WTC11 (cell line): ENCODE data around the gene SLC45A3. TPM values are rescaled to one million over a fixed set of nuclear protein-coding genes. Genes with fewer than 3 reads are reported as not detected.

Experiments used
- ATAC-seq: fragments of 200-7000 bp; cut with Tn5 transposase; 2 replicates; pipeline ENCODE4 v1.10.0; 2021; ENCODE audit warnings: mild to moderate bottlenecking, moderate library complexity
- CTCF ChIA-PET: fragments of 300-600 bp; sonication (Branson Sonifier 250); formaldehyde crosslinking; loops from one replicate; lab custom pipeline; 2021; ENCODE audit warnings: antibody characterized with exemption; lab: Charles Lee
- POLR2A ChIA-PET: fragments of 350-600 bp; sonication (Branson Sonifier 250); formaldehyde crosslinking; loops from one replicate; lab custom pipeline; 2021; ENCODE audit warnings: antibody characterized with exemption; lab: Charles Lee
- DNase-seq: peaks from one replicate; pipeline ENCODE4 v3.0.0; 2021; ENCODE audit warnings: low spot score
- H3K27ac Mint-ChIP-seq: 2 replicates; pipeline ENCODE4 v1.8.0; 2021; ENCODE audit warnings: mixed read lengths
- H3K27me3 Mint-ChIP-seq: 2 replicates; pipeline ENCODE4 v1.8.0; 2021; ENCODE audit warnings: low read depth, mild to moderate bottlenecking, moderate library complexity, mixed read lengths
- H3K36me3 Mint-ChIP-seq: 2 replicates; pipeline ENCODE4 v1.8.0; 2021; ENCODE audit warnings: mixed read lengths
- H3K4me1 Mint-ChIP-seq: 2 replicates; pipeline ENCODE4 v1.8.0; 2022; ENCODE audit warnings: mixed read lengths
- H3K4me3 Mint-ChIP-seq: 2 replicates; pipeline ENCODE4 v1.8.0; 2021; ENCODE audit warnings: mild to moderate bottlenecking, moderate library complexity, mixed read lengths
- H3K9me3 Mint-ChIP-seq: 2 replicates; pipeline ENCODE4 v1.8.0; 2021; ENCODE audit warnings: mixed read lengths
- EMX1 ChIP-seq: fragments of 250-450 bp; sonication (Bioruptor Pico); IDR thresholded peaks from 2 replicates; pipeline ENCODE4 v1.8.0; 2021; ENCODE audit warnings: mild to moderate bottlenecking
- KAT7 ChIP-seq: sonication (generic); formaldehyde crosslinking; IDR thresholded peaks from 2 replicates; pipeline ENCODE4 v1.8.1; 2023; ENCODE audit warnings: missing genetic modification reagents, mild to moderate bottlenecking, borderline replicate concordance
- NR3C1 ChIP-seq: sonication (generic); formaldehyde crosslinking; conservative IDR thresholded peaks from 2 replicates; pipeline ENCODE4 v1.8.1; 2023; ENCODE audit warnings: low read depth, mild to moderate bottlenecking, missing genetic modification reagents
- TEAD1 ChIP-seq: sonication (generic); formaldehyde crosslinking; IDR thresholded peaks from 2 replicates; pipeline ENCODE4 v1.8.0; 2022; ENCODE audit warnings: mild to moderate bottlenecking, missing genetic modification reagents
- ZBTB21 ChIP-seq: sonication (generic); formaldehyde crosslinking; IDR thresholded peaks from 2 replicates; pipeline ENCODE4 v1.8.1; 2023; ENCODE audit warnings: mild to moderate bottlenecking, missing genetic modification reagents, borderline replicate concordance
- total RNA-seq: library from RNA; stranded (reverse); gene quantifications from 3 replicates; pipeline ENCODE4 v1.2.3, GENCODE V29; 2021
- TF ChIP-seq, protein P1 (sequence below): sonication (generic); formaldehyde crosslinking; IDR thresholded peaks from 2 replicates; pipeline ENCODE4 v1.8.1; 2022; ENCODE audit warnings: low read depth, mild to moderate bottlenecking, moderate library complexity, missing genetic modification reagents, borderline replicate concordance
- TF ChIP-seq, protein P2 (sequence below): fragments of 250-450 bp; sonication (Bioruptor Pico); IDR thresholded peaks from 2 replicates; pipeline ENCODE4 v1.9.0; 2021; ENCODE audit warnings: moderate library complexity, mild to moderate bottlenecking, inconsistent platforms, borderline replicate concordance
- TF ChIP-seq, protein P3 (sequence below): sonication (generic); formaldehyde crosslinking; IDR thresholded peaks from 2 replicates; pipeline ENCODE4 v1.8.1; 2023; ENCODE audit warnings: mild to moderate bottlenecking, missing genetic modification reagents, borderline replicate concordance
- TF ChIP-seq, protein P4 (sequence below): sonication (generic); formaldehyde crosslinking; conservative IDR thresholded peaks from 2 replicates; pipeline ENCODE4 v1.8.1; 2022; ENCODE audit warnings: mild to moderate bottlenecking, missing genetic modification reagents
- TF ChIP-seq, protein P5 (sequence below): sonication (generic); formaldehyde crosslinking; IDR thresholded peaks from 2 replicates; pipeline ENCODE4 v1.8.1; 2023; ENCODE audit warnings: mild to moderate bottlenecking, missing genetic modification reagents, moderate library complexity
- TF ChIP-seq, protein P6 (sequence below): sonication (generic); formaldehyde crosslinking; IDR thresholded peaks from 2 replicates; pipeline ENCODE4 v1.8.1; 2022; ENCODE audit warnings: mild to moderate bottlenecking, moderate library complexity, missing genetic modification reagents
- TF ChIP-seq, protein P7 (sequence below): sonication (generic); formaldehyde crosslinking; IDR thresholded peaks from 2 replicates; pipeline ENCODE4 v1.8.1; 2022; ENCODE audit warnings: low read depth, missing genetic modification reagents, borderline replicate concordance

SLC45A3 gene
- total RNA-seq, 1 experiment from 2014 or later, result 15.2 TPM

DNA sequence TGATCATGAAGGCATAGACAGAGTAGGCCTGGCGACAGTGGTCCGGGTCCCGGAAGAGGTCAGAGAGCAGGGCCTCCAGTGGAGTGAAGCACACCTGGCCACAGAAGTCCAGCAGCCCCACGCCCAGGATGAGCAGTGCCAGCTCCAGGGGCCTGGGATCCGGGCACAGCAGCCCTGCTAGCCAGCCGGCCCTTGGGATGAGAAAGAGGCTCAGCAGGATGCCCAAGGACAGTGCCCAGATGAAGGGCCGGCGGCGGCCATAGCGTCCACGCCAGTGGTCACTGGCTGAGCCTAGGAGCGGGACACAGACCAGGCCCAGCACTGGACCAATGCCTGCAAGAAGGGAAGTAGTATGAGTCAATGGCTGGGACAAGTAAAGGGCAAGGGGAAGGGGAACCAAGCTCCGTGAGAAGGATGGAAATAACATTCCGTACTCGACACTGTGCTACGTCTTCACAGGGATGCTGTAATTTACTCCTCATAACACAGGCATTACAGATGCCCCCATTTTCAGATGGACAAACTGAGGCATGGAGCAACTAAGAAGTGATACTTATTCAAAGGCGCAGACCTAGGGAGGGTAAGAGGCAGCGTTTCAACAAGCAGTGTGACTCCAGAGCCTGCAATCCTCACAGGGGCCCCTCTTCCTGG lies 16.9 kb downstream of the SLC45A3 start (continued):
- TF ChIP-seq, protein P1, sequence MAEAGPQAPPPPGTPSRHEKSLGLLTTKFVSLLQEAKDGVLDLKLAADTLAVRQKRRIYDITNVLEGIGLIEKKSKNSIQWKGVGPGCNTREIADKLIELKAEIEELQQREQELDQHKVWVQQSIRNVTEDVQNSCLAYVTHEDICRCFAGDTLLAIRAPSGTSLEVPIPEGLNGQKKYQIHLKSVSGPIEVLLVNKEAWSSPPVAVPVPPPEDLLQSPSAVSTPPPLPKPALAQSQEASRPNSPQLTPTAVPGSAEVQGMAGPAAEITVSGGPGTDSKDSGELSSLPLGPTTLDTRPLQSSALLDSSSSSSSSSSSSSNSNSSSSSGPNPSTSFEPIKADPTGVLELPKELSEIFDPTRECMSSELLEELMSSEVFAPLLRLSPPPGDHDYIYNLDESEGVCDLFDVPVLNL (CRISPR knock-in tag), result no peak
- TF ChIP-seq, protein P2, sequence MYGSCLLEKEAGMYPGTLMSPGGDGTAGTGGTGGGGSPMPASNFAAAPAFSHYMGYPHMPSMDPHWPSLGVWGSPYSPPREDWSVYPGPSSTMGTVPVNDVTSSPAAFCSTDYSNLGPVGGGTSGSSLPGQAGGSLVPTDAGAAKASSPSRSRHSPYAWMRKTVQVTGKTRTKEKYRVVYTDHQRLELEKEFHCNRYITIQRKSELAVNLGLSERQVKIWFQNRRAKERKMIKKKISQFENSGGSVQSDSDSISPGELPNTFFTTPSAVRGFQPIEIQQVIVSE (CRISPR knock-in tag), result no peak
- no peak for TF ChIP-seq TEAD1
- TF ChIP-seq, protein P3, sequence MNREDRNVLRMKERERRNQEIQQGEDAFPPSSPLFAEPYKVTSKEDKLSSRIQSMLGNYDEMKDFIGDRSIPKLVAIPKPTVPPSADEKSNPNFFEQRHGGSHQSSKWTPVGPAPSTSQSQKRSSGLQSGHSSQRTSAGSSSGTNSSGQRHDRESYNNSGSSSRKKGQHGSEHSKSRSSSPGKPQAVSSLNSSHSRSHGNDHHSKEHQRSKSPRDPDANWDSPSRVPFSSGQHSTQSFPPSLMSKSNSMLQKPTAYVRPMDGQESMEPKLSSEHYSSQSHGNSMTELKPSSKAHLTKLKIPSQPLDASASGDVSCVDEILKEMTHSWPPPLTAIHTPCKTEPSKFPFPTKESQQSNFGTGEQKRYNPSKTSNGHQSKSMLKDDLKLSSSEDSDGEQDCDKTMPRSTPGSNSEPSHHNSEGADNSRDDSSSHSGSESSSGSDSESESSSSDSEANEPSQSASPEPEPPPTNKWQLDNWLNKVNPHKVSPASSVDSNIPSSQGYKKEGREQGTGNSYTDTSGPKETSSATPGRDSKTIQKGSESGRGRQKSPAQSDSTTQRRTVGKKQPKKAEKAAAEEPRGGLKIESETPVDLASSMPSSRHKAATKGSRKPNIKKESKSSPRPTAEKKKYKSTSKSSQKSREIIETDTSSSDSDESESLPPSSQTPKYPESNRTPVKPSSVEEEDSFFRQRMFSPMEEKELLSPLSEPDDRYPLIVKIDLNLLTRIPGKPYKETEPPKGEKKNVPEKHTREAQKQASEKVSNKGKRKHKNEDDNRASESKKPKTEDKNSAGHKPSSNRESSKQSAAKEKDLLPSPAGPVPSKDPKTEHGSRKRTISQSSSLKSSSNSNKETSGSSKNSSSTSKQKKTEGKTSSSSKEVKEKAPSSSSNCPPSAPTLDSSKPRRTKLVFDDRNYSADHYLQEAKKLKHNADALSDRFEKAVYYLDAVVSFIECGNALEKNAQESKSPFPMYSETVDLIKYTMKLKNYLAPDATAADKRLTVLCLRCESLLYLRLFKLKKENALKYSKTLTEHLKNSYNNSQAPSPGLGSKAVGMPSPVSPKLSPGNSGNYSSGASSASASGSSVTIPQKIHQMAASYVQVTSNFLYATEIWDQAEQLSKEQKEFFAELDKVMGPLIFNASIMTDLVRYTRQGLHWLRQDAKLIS (CRISPR knock-in tag), result no peak

DNA sequence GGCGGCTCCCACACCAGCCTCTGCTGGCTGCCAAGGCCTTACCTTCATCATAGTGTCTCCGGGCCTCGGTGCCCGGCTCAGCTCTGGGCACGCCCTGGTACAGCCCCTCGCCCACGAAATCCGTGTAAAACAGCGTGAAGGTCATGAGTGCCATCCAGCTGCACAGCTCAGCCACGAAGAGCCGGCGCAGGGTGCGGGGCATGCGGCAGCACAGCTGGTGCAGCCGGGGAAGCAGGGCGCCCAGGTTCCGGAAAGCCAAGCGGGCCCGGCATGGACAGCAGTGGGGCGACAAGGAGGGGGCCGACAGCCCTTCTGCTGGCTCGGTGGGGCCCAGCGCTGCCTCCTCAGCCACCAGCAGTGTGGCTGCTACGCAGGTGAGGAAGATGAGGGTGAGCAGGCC lies 17.5 kb downstream of the SLC45A3 start:
- CTCF ChIA-PET, result interaction anchor here (1.3 to 19.1 kb wide), 5 partner anchors 12 to 74 kb away, joined by 6 to 468 read pairs (median 265); partner anchors contain the start of gene SLC45A3
- Mint-ChIP-seq H3K36me3 (peaks cover 4% of the 10 kb centered on the region; the same call in 1 of the 2 replicates), H3K9me3 (no peaks in the 10 kb centered on the region), H3K27ac (no peak overlapping the region), H3K27me3 (no peaks in the 10 kb centered on the region), H3K4me1 (peaks cover 47% of the 10 kb centered on the region), H3K4me3 (no peak overlapping the region)
- TF ChIP-seq, protein P4, sequence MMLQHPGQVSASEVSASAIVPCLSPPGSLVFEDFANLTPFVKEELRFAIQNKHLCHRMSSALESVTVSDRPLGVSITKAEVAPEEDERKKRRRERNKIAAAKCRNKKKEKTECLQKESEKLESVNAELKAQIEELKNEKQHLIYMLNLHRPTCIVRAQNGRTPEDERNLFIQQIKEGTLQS (CRISPR knock-in tag), result no peak
- TF ChIP-seq KAT7 (CRISPR knock-in tag) (no peak), EMX1 (CRISPR knock-in tag) (no peak), ZBTB21 (CRISPR knock-in tag) (no peak), TEAD1 (no peak), NR3C1 (CRISPR knock-in tag) (no peak)
- TF ChIP-seq, protein P5, sequence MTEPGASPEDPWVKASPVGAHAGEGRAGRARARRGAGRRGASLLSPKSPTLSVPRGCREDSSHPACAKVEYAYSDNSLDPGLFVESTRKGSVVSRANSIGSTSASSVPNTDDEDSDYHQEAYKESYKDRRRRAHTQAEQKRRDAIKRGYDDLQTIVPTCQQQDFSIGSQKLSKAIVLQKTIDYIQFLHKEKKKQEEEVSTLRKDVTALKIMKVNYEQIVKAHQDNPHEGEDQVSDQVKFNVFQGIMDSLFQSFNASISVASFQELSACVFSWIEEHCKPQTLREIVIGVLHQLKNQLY (CRISPR knock-in tag), result no peak
- TF ChIP-seq, protein P6, sequence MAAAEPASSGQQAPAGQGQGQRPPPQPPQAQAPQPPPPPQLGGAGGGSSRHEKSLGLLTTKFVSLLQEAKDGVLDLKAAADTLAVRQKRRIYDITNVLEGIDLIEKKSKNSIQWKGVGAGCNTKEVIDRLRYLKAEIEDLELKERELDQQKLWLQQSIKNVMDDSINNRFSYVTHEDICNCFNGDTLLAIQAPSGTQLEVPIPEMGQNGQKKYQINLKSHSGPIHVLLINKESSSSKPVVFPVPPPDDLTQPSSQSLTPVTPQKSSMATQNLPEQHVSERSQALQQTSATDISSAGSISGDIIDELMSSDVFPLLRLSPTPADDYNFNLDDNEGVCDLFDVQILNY (CRISPR knock-in tag), result no peak
- TF ChIP-seq, protein P7, sequence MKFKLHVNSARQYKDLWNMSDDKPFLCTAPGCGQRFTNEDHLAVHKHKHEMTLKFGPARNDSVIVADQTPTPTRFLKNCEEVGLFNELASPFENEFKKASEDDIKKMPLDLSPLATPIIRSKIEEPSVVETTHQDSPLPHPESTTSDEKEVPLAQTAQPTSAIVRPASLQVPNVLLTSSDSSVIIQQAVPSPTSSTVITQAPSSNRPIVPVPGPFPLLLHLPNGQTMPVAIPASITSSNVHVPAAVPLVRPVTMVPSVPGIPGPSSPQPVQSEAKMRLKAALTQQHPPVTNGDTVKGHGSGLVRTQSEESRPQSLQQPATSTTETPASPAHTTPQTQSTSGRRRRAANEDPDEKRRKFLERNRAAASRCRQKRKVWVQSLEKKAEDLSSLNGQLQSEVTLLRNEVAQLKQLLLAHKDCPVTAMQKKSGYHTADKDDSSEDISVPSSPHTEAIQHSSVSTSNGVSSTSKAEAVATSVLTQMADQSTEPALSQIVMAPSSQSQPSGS, result no peak
- POLR2A ChIA-PET, result no interaction called here
- ATAC-seq (no peak), DNase-seq (no peak)
